B cell (primary cell): ENCODE measurements around the gene MICAL3. TPM values are rescaled to one million over a fixed set of nuclear protein-coding genes. Genes with fewer than 3 reads are reported as not detected.
A peak's percentile ranks its signal among the peaks of the same experiment; 100 is the strongest.

Experiments used
- ATAC-seq: fragments of 200-7000 bp; cut with Tn5 transposase; one replicate; pipeline ENCODE4 v1.10.0; 2021; ENCODE audit warnings: low read depth, mild to moderate bottlenecking, moderate number of reproducible peaks, moderate library complexity
- CTCF ChIA-PET: fragments of 350-600 bp; sonication (Branson Sonifier 250); formaldehyde crosslinking; loops from one replicate; lab custom pipeline; 2021; ENCODE audit warnings: antibody characterized with exemption, inconsistent platforms; lab: Charles Lee
- POLR2A ChIA-PET: fragments of 350-600 bp; sonication (Branson Sonifier 250); formaldehyde crosslinking; loops from one replicate; lab custom pipeline; 2021; ENCODE audit warnings: antibody characterized with exemption; lab: Charles Lee
- DNase-seq: peaks from one replicate; pipeline ENCODE4 v3.0.0; 2013
- H2AFZ ChIP-seq: 2 replicates; pipeline ENCODE4 v1.6.1; 2012; ENCODE audit warnings: mild to moderate bottlenecking, low read depth, low read length; ENCODE audit not compliant: insufficient read depth, poor library complexity, severe bottlenecking
- H3K27ac ChIP-seq, 2 donors: 1 replicate in 1 of 2; 2 replicates in 1 of 2; pipeline ENCODE4 v1.5.1; 2012 to 2013; ENCODE audit warnings: low read length in 2 of 2, mild to moderate bottlenecking in 2 of 2, moderate library complexity in 1 of 2
- H3K27me3 ChIP-seq, 4 experiments: fragments of 200-600 bp in 1 of 4; sonication (generic) in 1 of 4; replicated peaks in 1 of 4; 1 replicate in 2 of 4; 2 replicates in 2 of 4; pipeline versions ENCODE4 v1.6.1 to v1.7.0; 2013 to 2016; ENCODE audit warnings: low read length in 3 of 4, mild to moderate bottlenecking in 2 of 4, mixed read lengths in 1 of 4, moderate library complexity in 1 of 4; ENCODE audit not compliant: insufficient read depth in 4 of 4, control insufficient read depth in 3 of 4; ENCODE audit errors: control extremely low read depth in 1 of 4
- H3K36me3 ChIP-seq, 2 experiments: replicated peaks in 1 of 2; 1 replicate in 1 of 2; 2 replicates in 1 of 2; pipeline versions ENCODE4 v1.6.1 to v1.7.1; 2013; ENCODE audit warnings: low read length in 1 of 2; ENCODE audit not compliant: insufficient read depth in 2 of 2, control insufficient read depth in 1 of 2; ENCODE audit errors: control extremely low read depth in 1 of 2, extremely low read depth in 1 of 2
- H3K4me1 ChIP-seq, 2 donors: fragments of 200-600 bp in 1 of 2; sonication (generic) in 1 of 2; 1 replicate in 1 of 2; 2 replicates in 1 of 2; pipeline versions ENCODE4 v1.5.1 to v1.6.1; 2013 to 2017; ENCODE audit warnings: low read length in 2 of 2; ENCODE audit not compliant: control insufficient read depth in 2 of 2, insufficient read depth in 2 of 2
- H3K4me2 ChIP-seq: replicated peaks from 2 replicates; pipeline ENCODE3; 2012; ENCODE audit warnings: mild to moderate bottlenecking, low read depth, low read length; ENCODE audit not compliant: poor library complexity, severe bottlenecking
- H3K4me3 ChIP-seq, 5 experiments: fragments of 200-600 bp in 1 of 5; sonication (generic) in 1 of 5; 1 replicate in 3 of 5; 2 replicates in 2 of 5; pipeline versions ENCODE4 v1.5.1 to v1.7.0; 2011 to 2016; ENCODE audit warnings: low read length in 4 of 5, mild to moderate bottlenecking in 4 of 5, low read depth in 2 of 5, control low read depth in 1 of 5, moderate library complexity in 1 of 5; ENCODE audit not compliant: insufficient read depth in 1 of 5; ENCODE audit errors: control extremely low read depth in 1 of 5, extremely low read depth in 1 of 5
- H3K79me2 ChIP-seq: fragments of 200-600 bp; sonication (generic); one replicate; pipeline ENCODE4 v1.6.0; 2016; ENCODE audit warnings: low read length; ENCODE audit not compliant: control insufficient read depth, insufficient read depth
- H3K9ac ChIP-seq: fragments of 200-600 bp; sonication (generic); 2 replicates; pipeline ENCODE4 v1.6.1; 2017; ENCODE audit warnings: mild to moderate bottlenecking, low read length, moderate library complexity
- H3K9me3 ChIP-seq, 3 donors: one replicate each; pipeline versions ENCODE4 v1.6.1 to v1.7.1; 2013; ENCODE audit warnings: low read length in 2 of 3; ENCODE audit not compliant: control insufficient read depth in 2 of 3, insufficient read depth in 1 of 3; ENCODE audit errors: control extremely low read depth in 1 of 3
- H4K20me1 ChIP-seq: 2 replicates; pipeline ENCODE4 v1.6.0; 2012; ENCODE audit warnings: mild to moderate bottlenecking, low read length; ENCODE audit not compliant: insufficient read depth, control insufficient read depth, poor library complexity, severe bottlenecking
- H3K27ac Mint-ChIP-seq: one replicate; pipeline ENCODE4 v1.8.0; 2021; ENCODE audit warnings: mixed read lengths
- H3K27me3 Mint-ChIP-seq: one replicate; pipeline ENCODE4 v1.8.0; 2021; ENCODE audit warnings: mixed read lengths
- H3K4me1 Mint-ChIP-seq: one replicate; pipeline ENCODE4 v1.8.0; 2021; ENCODE audit warnings: mixed read lengths
- H3K4me3 Mint-ChIP-seq: one replicate; pipeline ENCODE4 v1.8.0; 2021; ENCODE audit warnings: mixed read lengths
- H3K9me3 Mint-ChIP-seq: one replicate; pipeline ENCODE4 v1.8.0; 2022; ENCODE audit warnings: mixed read lengths; ENCODE audit not compliant: insufficient read depth
- CTCF ChIP-seq: fragments of 200-600 bp; IDR thresholded peaks from one replicate; pipeline ENCODE4 v1.8.0; 2022; ENCODE audit warnings: antibody characterized with exemption, mild to moderate bottlenecking
- EZH2 ChIP-seq: IDR thresholded peaks from 2 replicates; pipeline ENCODE4 v1.6.1; 2012; ENCODE audit warnings: borderline replicate concordance, low read depth, mild to moderate bottlenecking, moderate library complexity, low read length; ENCODE audit not compliant: insufficient read depth, poor library complexity, severe bottlenecking
- WGBS: methylation state at CpG from one replicate; pipeline ENCODE4 v1.1.5; 2013; ENCODE audit warnings: missing lambda C conversion rate; ENCODE audit not compliant: insufficient coverage; 5-methylcytosine and 5-hydroxymethylcytosine counted together
- intact Hi-C: fragments of 100-400 bp; cut with micrococcal nuclease; formaldehyde crosslinking; loops from one replicate; pipeline ENCODE4 v1.10.0; 2022
- polyA plus RNA-seq: library from polyadenylated mRNA; depleted of rRNA; stranded (reverse); fragments of >200 nt; gene quantifications from 2 replicates; pipeline ENCODE4 v1.2.3, GENCODE V29; 2012
- total RNA-seq, 2 donors: library from RNA; stranded (reverse); fragments of 120-200 nt in 1 of 2; gene quantifications; 1 replicate in 1 of 2; 2 replicates in 1 of 2; pipeline versions ENCODE4 v1.2.3 to v1.2.4, GENCODE V29; 2013 to 2022

The MICAL3 gene
- total and polyA plus RNA-seq, 2 donors (not counting 1 experiment from before 2014, with no cell fraction given), result 50.5 to 253 TPM

GRCh38 chr22:18024956-18025720 lies 777 bp upstream of the MICAL3 start:
- H3K27ac Mint-ChIP-seq, result peak overlapping the region; percentile 86
- H3K4me3 Mint-ChIP-seq, result peak overlapping the region; percentile 93
- Histone ChIP-seq H3K27me3 (no peaks in the 10 kb centered on the region), H3K4me2 (peak overlapping the region; percentile 94), H3K9ac (peak overlapping the region; percentile 70), H3K27ac (no peak overlapping the region), H4K20me1 (no peaks in the 10 kb centered on the region), H3K36me3 (no peaks in the 10 kb centered on the region), H2AFZ (peak overlapping the region; percentile 85), H3K4me3 (peak overlapping the region in 3 of 5 experiments; percentile 69 to 80 (median 79)), H3K79me2 (peaks cover 53% of the 10 kb centered on the region), H3K9me3 (no peaks in the 10 kb centered on the region), H3K4me1 (peaks cover 13 to 23% of the 10 kb centered on the region in 2 donors)
- no peak for ATAC-seq
- TF ChIP-seq CTCF (no peak), EZH2 (no peak)
- ChIA-PET POLR2A (interaction anchor here (0.6 to 2.7 kb wide), 3 partner anchors 20 to 1688 kb away, joined by 3 to 8 read pairs (median 5); no protein-coding TSS in a partner anchor), CTCF (interaction anchor here (0.7 to 9.5 kb wide), 24 partner anchors 12 to 239 kb away, joined by 3 to 136 read pairs (median 4); partner anchors contain the start of gene PEX26)
- WGBS, result 56% methylated on average over 11 of the region's 21 CpGs
- intact Hi-C loops, result loop anchor here (1.0 to 2.0 kb wide), 8 partner anchors 14 to 195 kb away; no protein-coding TSS in a partner anchor
- peaks cover 22% of the 10 kb centered on the region for H3K4me1 Mint-ChIP-seq
- no peak for DNase-seq
- no peaks in the 10 kb centered on the region for H3K27me3 Mint-ChIP-seq
- H3K9me3 Mint-ChIP-seq, result no peaks in the 10 kb centered on the region
